Measurements from ENCODE around the gene SLAMF9. TPM values are rescaled to one million over a fixed set of nuclear protein-coding genes. Genes with fewer than 3 reads are reported as not detected.

Gene SLAMF9
- total and polyA plus RNA-seq, 4 donors = 0.25 to 0.68 (median 0.64) TPM; not detected in 1

DNA sequence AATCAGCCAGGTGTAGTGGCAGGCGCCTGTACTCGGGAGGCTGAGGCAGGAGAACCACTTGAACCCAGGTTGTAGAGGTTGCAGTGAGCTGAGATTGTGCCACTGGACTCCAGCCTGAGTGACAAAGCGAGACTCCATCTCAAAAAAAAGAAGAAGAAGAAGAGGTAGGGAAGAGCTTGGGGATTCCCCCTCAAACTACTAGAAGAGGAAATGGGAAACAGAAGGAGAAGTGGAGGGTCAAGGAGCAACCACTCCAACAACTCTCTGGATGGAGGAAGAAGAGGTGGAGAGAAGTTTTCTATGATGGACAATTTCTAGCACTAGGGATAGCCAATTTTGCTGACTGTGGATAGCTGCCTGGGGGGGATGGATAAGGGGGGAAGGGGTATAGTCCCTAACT lies 14.9 kb upstream of the SLAMF9 start:
- 97% methylated on average over 3 of the region's 3 CpGs for WGBS
- no peak for TF ChIP-seq EGR1 (IDR thresholded peaks at IDR 0.05; ENCODE audit: low read depth in 2 of 2)
- no peak for TF ChIP-seq TAF1 (conservative IDR thresholded peaks at IDR 0.05)
- no peak for TF ChIP-seq FOXA2 (IDR thresholded peaks at IDR 0.05)
- no peak overlapping the region for H3K4me3 ChIP-seq (ENCODE audit: low read depth in 1 of 3, low read length in 3 of 3)

GRCh38 chr1:159965263-159965662 lies 11.2 kb upstream of the SLAMF9 start:
- no peak overlapping the region for H3K9ac ChIP-seq (ENCODE audit: low read depth in 1 of 2, low read length in 2 of 2)
- H3K27ac ChIP-seq (ENCODE audit: low read depth in 1 of 2, low read length in 2 of 2) = no peak overlapping the region
- H3K27me3 ChIP-seq (ENCODE audit: control insufficient read depth in 4 of 4, insufficient read depth in 4 of 4, low read length in 3 of 4) = no peaks in the 10 kb centered on the region
- no peak overlapping the region for H3K4me3 ChIP-seq (ENCODE audit: low read depth in 1 of 3, low read length in 3 of 3)
- no peaks in the 10 kb centered on the region for H3K36me3 ChIP-seq (ENCODE audit: control insufficient read depth in 4 of 4, insufficient read depth in 3 of 4, low read depth in 1 of 4, low read length in 3 of 4)
- no peak for TF ChIP-seq HNF4A (conservative IDR thresholded peaks at IDR 0.05)
- H3K4me1 ChIP-seq (ENCODE audit: control insufficient read depth in 4 of 4, insufficient read depth in 4 of 4, low read length in 3 of 4) = peaks cover 0 to 3% (median 3%) of the 10 kb centered on the region in 4 donors
- DNase-seq (ENCODE audit: low spot score) = no peak
- WGBS = 94% methylated on average over 2 of the region's 2 CpGs
- H3K9me3 ChIP-seq (ENCODE audit: control insufficient read depth in 4 of 4, low read length in 3 of 4) = no peaks in the 10 kb centered on the region

More for the DNA sequence above, 14.9 kb upstream of the SLAMF9 start:
- DNase-seq (ENCODE audit: low spot score) = no peak
- no peaks in the 10 kb centered on the region for H3K36me3 ChIP-seq (ENCODE audit: control insufficient read depth in 4 of 4, insufficient read depth in 3 of 4, low read depth in 1 of 4, low read length in 3 of 4)
- H3K9me3 ChIP-seq (ENCODE audit: control insufficient read depth in 4 of 4, low read length in 3 of 4) = no peaks in the 10 kb centered on the region
- H3K27me3 ChIP-seq (ENCODE audit: control insufficient read depth in 4 of 4, insufficient read depth in 4 of 4, low read length in 3 of 4) = no peaks in the 10 kb centered on the region
- H3K27ac ChIP-seq (ENCODE audit: low read depth in 1 of 2, low read length in 2 of 2) = no peak overlapping the region
- H3K4me1 ChIP-seq (ENCODE audit: control insufficient read depth in 4 of 4, insufficient read depth in 4 of 4, low read length in 3 of 4) = peaks cover 8 to 20% (median 16%) of the 10 kb centered on the region in 4 donors
- no peak overlapping the region for H3K9ac ChIP-seq (ENCODE audit: low read depth in 1 of 2, low read length in 2 of 2)

- Histone ChIP-seq H3K36me3 (ENCODE audit: control insufficient read depth in 4 of 4, insufficient read depth in 3 of 4, low read depth in 1 of 4, low read length in 3 of 4) (no peaks in the 10 kb centered on the region), H3K27me3 (ENCODE audit: control insufficient read depth in 4 of 4, insufficient read depth in 4 of 4, low read length in 3 of 4) (no peaks in the 10 kb centered on the region), H3K27ac (ENCODE audit: low read depth in 1 of 2, low read length in 2 of 2) (no peak overlapping the region), H3K9me3 (ENCODE audit: control insufficient read depth in 4 of 4, low read length in 3 of 4) (no peaks in the 10 kb centered on the region), H3K4me1 (ENCODE audit: control insufficient read depth in 4 of 4, insufficient read depth in 4 of 4, low read length in 3 of 4) (no peaks in the 10 kb centered on the region), H3K9ac (ENCODE audit: low read depth in 1 of 2, low read length in 2 of 2) (no peak overlapping the region), H3K4me3 (ENCODE audit: low read depth in 1 of 3, low read length in 3 of 3) (no peak overlapping the region)
- TF ChIP-seq EGR1 (IDR thresholded peaks at IDR 0.05; ENCODE audit: low read depth in 2 of 2) (no peak), HNF4G (IDR thresholded peaks at IDR 0.05) (no peak), RAD21 (IDR thresholded peaks at IDR 0.05) (no peak), GABPA (IDR thresholded peaks at IDR 0.05 in 1 of 2, conservative IDR thresholded peaks at IDR 0.05 in 1 of 2) (no peak), JUND (IDR thresholded peaks at IDR 0.05) (no peak)
- DNase-seq (ENCODE audit: low spot score) = no peak
- WGBS = 77% methylated on average over 3 of the region's 3 CpGs
These were observed 10.1 kb upstream of the SLAMF9 start for GRCh38 chr1:159964144-159964543.

DNA sequence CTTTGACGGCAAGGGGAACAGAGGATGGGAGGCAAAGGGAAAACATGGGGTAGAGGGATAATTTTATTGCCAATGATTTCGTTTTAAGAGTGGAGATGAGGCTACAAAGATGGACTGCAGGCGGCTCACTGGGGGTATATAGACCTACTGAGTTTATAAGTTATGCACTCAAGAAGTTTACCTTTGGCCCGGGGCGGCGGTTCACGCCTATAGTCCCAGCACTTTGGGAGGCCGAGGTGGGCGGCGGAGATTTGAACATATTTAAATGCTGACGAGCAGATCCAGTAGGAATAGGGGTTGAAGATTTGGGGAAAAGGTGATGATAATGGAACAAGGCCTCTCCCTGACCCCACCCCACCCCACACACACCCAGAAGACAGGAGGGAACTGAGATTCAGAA lies 8.1 kb upstream of the SLAMF9 start:
- no peaks in the 10 kb centered on the region for H3K9me3 ChIP-seq (ENCODE audit: control insufficient read depth in 4 of 4, low read length in 3 of 4)
- no peak overlapping the region for H3K4me3 ChIP-seq (ENCODE audit: low read depth in 1 of 3, low read length in 3 of 3)
- WGBS = 91% methylated on average over 11 of the region's 11 CpGs
- no peak overlapping the region for H3K27ac ChIP-seq (ENCODE audit: low read depth in 1 of 2, low read length in 2 of 2)
- no peaks in the 10 kb centered on the region for H3K36me3 ChIP-seq (ENCODE audit: control insufficient read depth in 4 of 4, insufficient read depth in 3 of 4, low read depth in 1 of 4, low read length in 3 of 4)
- TF ChIP-seq, protein P1, sequence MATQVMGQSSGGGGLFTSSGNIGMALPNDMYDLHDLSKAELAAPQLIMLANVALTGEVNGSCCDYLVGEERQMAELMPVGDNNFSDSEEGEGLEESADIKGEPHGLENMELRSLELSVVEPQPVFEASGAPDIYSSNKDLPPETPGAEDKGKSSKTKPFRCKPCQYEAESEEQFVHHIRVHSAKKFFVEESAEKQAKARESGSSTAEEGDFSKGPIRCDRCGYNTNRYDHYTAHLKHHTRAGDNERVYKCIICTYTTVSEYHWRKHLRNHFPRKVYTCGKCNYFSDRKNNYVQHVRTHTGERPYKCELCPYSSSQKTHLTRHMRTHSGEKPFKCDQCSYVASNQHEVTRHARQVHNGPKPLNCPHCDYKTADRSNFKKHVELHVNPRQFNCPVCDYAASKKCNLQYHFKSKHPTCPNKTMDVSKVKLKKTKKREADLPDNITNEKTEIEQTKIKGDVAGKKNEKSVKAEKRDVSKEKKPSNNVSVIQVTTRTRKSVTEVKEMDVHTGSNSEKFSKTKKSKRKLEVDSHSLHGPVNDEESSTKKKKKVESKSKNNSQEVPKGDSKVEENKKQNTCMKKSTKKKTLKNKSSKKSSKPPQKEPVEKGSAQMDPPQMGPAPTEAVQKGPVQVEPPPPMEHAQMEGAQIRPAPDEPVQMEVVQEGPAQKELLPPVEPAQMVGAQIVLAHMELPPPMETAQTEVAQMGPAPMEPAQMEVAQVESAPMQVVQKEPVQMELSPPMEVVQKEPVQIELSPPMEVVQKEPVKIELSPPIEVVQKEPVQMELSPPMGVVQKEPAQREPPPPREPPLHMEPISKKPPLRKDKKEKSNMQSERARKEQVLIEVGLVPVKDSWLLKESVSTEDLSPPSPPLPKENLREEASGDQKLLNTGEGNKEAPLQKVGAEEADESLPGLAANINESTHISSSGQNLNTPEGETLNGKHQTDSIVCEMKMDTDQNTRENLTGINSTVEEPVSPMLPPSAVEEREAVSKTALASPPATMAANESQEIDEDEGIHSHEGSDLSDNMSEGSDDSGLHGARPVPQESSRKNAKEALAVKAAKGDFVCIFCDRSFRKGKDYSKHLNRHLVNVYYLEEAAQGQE (IDR thresholded peaks at IDR 0.05) = no peak
- no peak for TF ChIP-seq HNF4G (IDR thresholded peaks at IDR 0.05)
- no peak for TF ChIP-seq TAF1 (conservative IDR thresholded peaks at IDR 0.05)
- TF ChIP-seq ZBTB33 (IDR thresholded peaks at IDR 0.05) = no peak
- H3K27me3 ChIP-seq (ENCODE audit: control insufficient read depth in 4 of 4, insufficient read depth in 4 of 4, low read length in 3 of 4) = no peaks in the 10 kb centered on the region
- DNase-seq (ENCODE audit: low spot score) = no peak
- peaks cover 0 to 5% (median 2%) of the 10 kb centered on the region in 4 donors for H3K4me1 ChIP-seq (ENCODE audit: control insufficient read depth in 4 of 4, insufficient read depth in 4 of 4, low read length in 3 of 4)
- H3K9ac ChIP-seq (ENCODE audit: low read depth in 1 of 2, low read length in 2 of 2) = no peak overlapping the region

All from liver (tissue), 9 donors.